Measurements from ENCODE around the gene ALDH9A1. TPM values are rescaled to one million over a fixed set of nuclear protein-coding genes. Genes with fewer than 3 reads are reported as not detected.

ALDH9A1 gene
- total RNA-seq, 1 donor from 2014 or later, result 46.8 TPM

- Histone ChIP-seq H3K4me3 (ENCODE audit: low read depth, low read length) (no peak overlapping the region), H3K27me3 (ENCODE audit: control insufficient read depth, insufficient read depth, low read length) (peaks cover 17% of the 10 kb centered on the region), H3K36me3 (ENCODE audit: control insufficient read depth, insufficient read depth, low read length) (no peaks in the 10 kb centered on the region)
- no peak for DNase-seq (ENCODE audit: low read depth)
- TF ChIP-seq CTCF (IDR thresholded peaks at IDR 0.05; ENCODE audit: insufficient read depth, low read length, poor library complexity, severe bottlenecking), result no peak
These were observed 81.3 kb downstream of the ALDH9A1 start for GRCh38 chr1:165616987-165617546.

GRCh38 chr1:165616054-165616612 lies 82.2 kb downstream of the ALDH9A1 start:
- Histone ChIP-seq H3K36me3 (ENCODE audit: control insufficient read depth, insufficient read depth, low read length) (no peaks in the 10 kb centered on the region), H3K4me3 (ENCODE audit: low read depth, low read length) (no peak overlapping the region), H3K27me3 (ENCODE audit: control insufficient read depth, insufficient read depth, low read length) (peaks cover 17% of the 10 kb centered on the region)
- DNase-seq (ENCODE audit: low read depth), result no peak
- TF ChIP-seq CTCF (IDR thresholded peaks at IDR 0.05; ENCODE audit: insufficient read depth, low read length, poor library complexity, severe bottlenecking), result no peak

Other genes with a start within 250 kb of the ALDH9A1 start
- not detected in 2 replicates for gene LRRC52, start 154.6 kb downstream of the ALDH9A1 start, total RNA-seq
- 122 and 150 TPM in 2 replicates for gene MGST3, start 67.3 kb downstream of the ALDH9A1 start, total RNA-seq
- 60.7 and 87.2 TPM in 2 replicates for gene TMCO1, start 70.3 kb upstream of the ALDH9A1 start, total RNA-seq
- 81.9 and 88.4 TPM in 2 replicates for gene UCK2, start 129.1 kb upstream of the ALDH9A1 start, total RNA-seq